Measurements from ENCODE around the gene ZNF778. TPM values are rescaled to one million over a fixed set of nuclear protein-coding genes. Genes with fewer than 3 reads are reported as not detected.
"Not testable (repeated sequence)": the region's sequence is repeated elsewhere in the genome, so short reads cannot be mapped to it uniquely, and the experiment has no call there.

ZNF778 gene
- total RNA-seq, 1 experiment from 2014 or later, result 19.5 TPM

- Histone ChIP-seq H3K4me1 (ENCODE audit: control insufficient read depth in 1 of 2, insufficient read depth in 2 of 2, low read length in 2 of 2) (peaks cover 7 to 26% of the 10 kb centered on the region in 2 experiments; a peak in 3 of 4 replicates), H3K36me3 (ENCODE audit: control insufficient read depth in 1 of 2, insufficient read depth in 2 of 2, low read length in 2 of 2) (no peaks in the 10 kb centered on the region), H3K27me3 (ENCODE audit: insufficient read depth, low read length) (no peaks in the 10 kb centered on the region), H3K9ac (ENCODE audit: low read length) (no peak overlapping the region), H2AFZ (ENCODE audit: low read depth, low read length, poor library complexity, severe bottlenecking) (no peak overlapping the region), H3K4me3 (replicated peaks in 1 of 2; ENCODE audit: low read depth in 1 of 2, low read length in 2 of 2) (no peak overlapping the region), H3K9me3 (ENCODE audit: control insufficient read depth in 1 of 2, insufficient read depth in 1 of 2, low read depth in 1 of 2, low read length in 2 of 2) (peaks cover 0 to 4% of the 10 kb centered on the region in 2 experiments; a peak in 1 of 4 replicates), H3K27ac (ENCODE audit: low read depth, low read length) (no peak overlapping the region), H3K9me2 (ENCODE audit: insufficient read depth) (no peaks in the 10 kb centered on the region), H4K20me1 (ENCODE audit: insufficient read depth) (no peaks in the 10 kb centered on the region), H3K79me2 (ENCODE audit: insufficient read depth, low read length) (peaks cover 7% of the 10 kb centered on the region; the same call in 1 of the 2 replicates), H3K4me2 (ENCODE audit: low read length) (no peak overlapping the region)
- RAD21 ChIA-PET (ENCODE audit: low non-redundant PET in 1 of 2, low total read pairs in 2 of 2, uncharacterized antibody in 2 of 2, unreplicated experiment in 2 of 2), result no interaction called here
- TF ChIP-seq ZBTB33 (IDR thresholded peaks at IDR 0.05; ENCODE audit: extremely low read depth, insufficient replicate concordance, low read length) (no peak), TCF7L2 (IDR thresholded peaks at IDR 0.05; ENCODE audit: borderline replicate concordance, extremely low read depth, insufficient read depth, insufficient read length) (no peak), POLR2AphosphoS5 (IDR thresholded peaks at IDR 0.05; ENCODE audit: low read depth, low read length) (no peak; the same call in 1 of the 2 replicates), CBX3 (IDR thresholded peaks at IDR 0.05; ENCODE audit: low read depth) (no peak), CTCF (IDR thresholded peaks at IDR 0.05 in 2 of 3, conservative IDR thresholded peaks at IDR 0.05 in 1 of 3; ENCODE audit: borderline replicate concordance in 1 of 3, insufficient read depth in 1 of 3, low read depth in 2 of 3, low read length in 2 of 3) (no peak), EZH2phosphoT487 (IDR thresholded peaks at IDR 0.05; ENCODE audit: borderline replicate concordance) (no peak), SIN3A (IDR thresholded peaks at IDR 0.05; ENCODE audit: low read depth) (no peak), RAD21 (IDR thresholded peaks at IDR 0.05; ENCODE audit: low read depth) (no peak), CEBPB (IDR thresholded peaks at IDR 0.05; ENCODE audit: low read depth) (no peak), REST (IDR thresholded peaks at IDR 0.05; ENCODE audit: low read depth) (no peak)
- BruUV-seq (replicated peaks), result no TSS peak
- intact Hi-C loops (cut with micrococcal nuclease), result loop anchor here (5.0 to 10.0 kb wide), 2 partner anchors 81 to 264 kb away; partner anchors contain the start of gene SPG7
- POLR2A ChIA-PET, result no interaction called here
- no peak for DNase-seq (ENCODE audit: low read depth, low spot score)
- CTCF ChIA-PET, result no interaction called here
- no peak for ATAC-seq
These were observed 26.2 kb downstream of the ZNF778 start for GRCh38 chr16:89243664-89244063.

- DNase-seq (ENCODE audit: low read depth, low spot score); H3K9me3 ChIP-seq (ENCODE audit: control insufficient read depth in 1 of 2, insufficient read depth in 1 of 2, low read depth in 1 of 2, low read length in 2 of 2); BruUV-seq (replicated peaks); H3K9ac ChIP-seq (ENCODE audit: low read length); H3K4me2 ChIP-seq (ENCODE audit: low read length); H3K4me3 ChIP-seq (replicated peaks in 1 of 2; ENCODE audit: low read depth in 1 of 2, low read length in 2 of 2); POLR2A ChIA-PET; H3K79me2 ChIP-seq (ENCODE audit: insufficient read depth, low read length); H2AFZ ChIP-seq (ENCODE audit: low read depth, low read length, poor library complexity, severe bottlenecking); H3K36me3 ChIP-seq (ENCODE audit: control insufficient read depth in 1 of 2, insufficient read depth in 2 of 2, low read length in 2 of 2); CTCF ChIA-PET; H3K27me3 ChIP-seq (ENCODE audit: insufficient read depth, low read length); RAD21 ChIA-PET (ENCODE audit: low non-redundant PET in 1 of 2, low total read pairs in 2 of 2, uncharacterized antibody in 2 of 2, unreplicated experiment in 2 of 2); H4K20me1 ChIP-seq (ENCODE audit: insufficient read depth); H3K9me2 ChIP-seq (ENCODE audit: insufficient read depth); ATAC-seq; H3K27ac ChIP-seq (ENCODE audit: low read depth, low read length): not testable (repeated sequence)
- H3K4me1 ChIP-seq (ENCODE audit: control insufficient read depth in 1 of 2, insufficient read depth in 2 of 2, low read length in 2 of 2), result peaks cover 7 to 26% of the 10 kb centered on the region in 2 experiments; a peak in 3 of 4 replicates
- intact Hi-C loops (cut with micrococcal nuclease), result loop anchor here (5.0 to 10.0 kb wide), 2 partner anchors 81 to 263 kb away; partner anchors contain the start of gene SPG7
These were observed 26.8 kb downstream of the ZNF778 start for GRCh38 chr16:89244264-89244663.
